Tibial nerve (tissue), 4 donors: ENCODE results near the gene CAVIN2. TPM values are rescaled to one million over a fixed set of nuclear protein-coding genes. Genes with fewer than 3 reads are reported as not detected.

Experiments used
- DNase-seq, 2 donors: peaks; one replicate each; pipeline ENCODE4 v3.0.0-alpha.2; 2019; ENCODE audit warnings: low spot score in 2 of 2
- H3K27ac ChIP-seq, 4 donors: fragments of 200-600 bp; sonication (generic) in 3 of 4; one replicate each; pipeline ENCODE4 v1.5.1; 2017 to 2019; ENCODE audit warnings: mild to moderate bottlenecking in 1 of 4
- H3K27me3 ChIP-seq, 2 donors: fragments of 200-600 bp; sonication (generic) in 1 of 2; one replicate each; pipeline versions ENCODE4 v1.5.1 to v1.6.0; 2017 to 2019
- H3K36me3 ChIP-seq, 3 donors: fragments of 200-600 bp; sonication (generic); one replicate each; pipeline ENCODE4 v1.5.1; 2018 to 2019
- H3K4me1 ChIP-seq, 4 donors: fragments of 200-600 bp; sonication (generic) in 3 of 4; one replicate each; pipeline ENCODE4 v1.5.1; 2017 to 2019
- H3K4me3 ChIP-seq, 4 donors: fragments of 200-600 bp; sonication (generic) in 3 of 4; one replicate each; pipeline ENCODE4 v1.5.1; 2017 to 2019; ENCODE audit warnings: mild to moderate bottlenecking in 1 of 4, moderate library complexity in 1 of 4
- H3K9me3 ChIP-seq, 4 donors: fragments of 200-600 bp; sonication (generic) in 3 of 4; one replicate each; pipeline ENCODE4 v1.5.1; 2017 to 2019
- CTCF ChIP-seq, 5 experiments: fragments of 200-600 bp in 3 of 5; fragments of 450-650 bp in 2 of 5; sonication (generic) in 3 of 5; IDR thresholded peaks; one replicate each; pipeline ENCODE4 v1.5.1; 2016 to 2019; ENCODE audit warnings: antibody characterized with exemption in 5 of 5, mild to moderate bottlenecking in 3 of 5, moderate library complexity in 2 of 5
- EP300 ChIP-seq, 2 donors: sonication (generic); formaldehyde crosslinking; IDR thresholded peaks; one replicate each; pipeline ENCODE4 v1.6.1; 2017; ENCODE audit warnings: antibody characterized with exemption in 2 of 2, mild to moderate bottlenecking in 1 of 2
- POLR2A ChIP-seq, 2 donors: fragments of 450-650 bp; IDR thresholded peaks; one replicate each; pipeline ENCODE4 v1.6.1; 2017; ENCODE audit warnings: antibody characterized with exemption in 2 of 2, mild to moderate bottlenecking in 2 of 2, moderate library complexity in 2 of 2
- WGBS, 2 donors: methylation state at CpG; one replicate each; pipeline ENCODE4 v1.1.5; 2018; 5-methylcytosine and 5-hydroxymethylcytosine counted together
- total RNA-seq, 4 donors: library from RNA; depleted of rRNA; stranded (reverse); fragments of >200 nt; gene quantifications; one replicate each; pipeline ENCODE4 v1.1.0, GENCODE V29; 2016

Gene CAVIN2
- total RNA-seq, 4 donors from 2014 or later: 47.9 to 54.0 (median 50.9) TPM

- no peak for DNase-seq
- Histone ChIP-seq H3K4me1 (no peaks in the 10 kb centered on the region), H3K27ac (no peak overlapping the region), H3K27me3 (no peaks in the 10 kb centered on the region), H3K9me3 (peaks cover 0 to 2% (median 0%) of the 10 kb centered on the region in 4 donors), H3K36me3 (no peaks in the 10 kb centered on the region), H3K4me3 (no peak overlapping the region)
- 91 to 93% methylated on average over 34 of the region's 34 CpGs for WGBS, 2 donors
- TF ChIP-seq POLR2A (IDR thresholded peaks at IDR 0.05): no peak
- TF ChIP-seq CTCF (IDR thresholded peaks at IDR 0.05): no peak
- TF ChIP-seq EP300 (IDR thresholded peaks at IDR 0.05): no peak
These were observed 35.3 kb upstream of the CAVIN2 start for GRCh38 chr2:191881982-191882816.

GRCh38 chr2:191878548-191879279 lies 31.8 kb upstream of the CAVIN2 start:
- no peak overlapping the region for H3K27ac ChIP-seq
- WGBS, 2 donors: 50 to 52% methylated on average over 2 of the region's 2 CpGs
- TF ChIP-seq EP300 (IDR thresholded peaks at IDR 0.05): no peak
- no peak for TF ChIP-seq POLR2A (IDR thresholded peaks at IDR 0.05)
- TF ChIP-seq CTCF (IDR thresholded peaks at IDR 0.05): no peak
- no peaks in the 10 kb centered on the region for H3K36me3 ChIP-seq
- H3K4me3 ChIP-seq: no peak overlapping the region
- peaks cover 0 to 2% (median 0%) of the 10 kb centered on the region in 4 donors for H3K9me3 ChIP-seq
- H3K4me1 ChIP-seq: no peaks in the 10 kb centered on the region
- DNase-seq: no peak
- no peaks in the 10 kb centered on the region for H3K27me3 ChIP-seq

GRCh38 chr2:191877875-191878274 lies 31.0 kb upstream of the CAVIN2 start:
- Histone ChIP-seq H3K36me3 (no peaks in the 10 kb centered on the region), H3K27ac (no peak overlapping the region), H3K27me3 (no peaks in the 10 kb centered on the region), H3K9me3 (peaks cover 0 to 2% (median 0%) of the 10 kb centered on the region in 4 donors), H3K4me1 (no peaks in the 10 kb centered on the region), H3K4me3 (no peak overlapping the region)
- 94 to 95% methylated on average over 4 of the region's 4 CpGs for WGBS, 2 donors
- TF ChIP-seq CTCF (IDR thresholded peaks at IDR 0.05): no peak
- no peak for DNase-seq

GRCh38 chr2:191875859-191876258 lies 29.0 kb upstream of the CAVIN2 start:
- H3K27ac ChIP-seq: no peak overlapping the region
- no peaks in the 10 kb centered on the region for H3K36me3 ChIP-seq
- TF ChIP-seq POLR2A (IDR thresholded peaks at IDR 0.05): no peak
- no peak for TF ChIP-seq EP300 (IDR thresholded peaks at IDR 0.05)
- TF ChIP-seq CTCF (IDR thresholded peaks at IDR 0.05): no peak
- no peak overlapping the region for H3K4me3 ChIP-seq
- H3K27me3 ChIP-seq: no peaks in the 10 kb centered on the region
- DNase-seq: no peak
- H3K4me1 ChIP-seq: no peaks in the 10 kb centered on the region
- WGBS, 2 donors: 78 to 82% methylated on average over 2 of the region's 2 CpGs
- no peaks in the 10 kb centered on the region for H3K9me3 ChIP-seq

- peaks cover 0 to 19% (median 6%) of the 10 kb centered on the region in 4 donors for H3K4me1 ChIP-seq
- no peaks in the 10 kb centered on the region for H3K9me3 ChIP-seq
- no peak for TF ChIP-seq EP300 (IDR thresholded peaks at IDR 0.05)
- TF ChIP-seq POLR2A (IDR thresholded peaks at IDR 0.05): no peak
- no peak for TF ChIP-seq CTCF (IDR thresholded peaks at IDR 0.05)
- no peaks in the 10 kb centered on the region for H3K36me3 ChIP-seq
- no peak for DNase-seq
- no peak overlapping the region for H3K27ac ChIP-seq
- H3K27me3 ChIP-seq: no peaks in the 10 kb centered on the region
- H3K4me3 ChIP-seq: no peak overlapping the region
These were observed 23.9 kb upstream of the CAVIN2 start for GRCh38 chr2:191870744-191871143.
